ENCODE measurements around the gene HMGCS1. TPM values are rescaled to one million over a fixed set of nuclear protein-coding genes. Genes with fewer than 3 reads are reported as not detected.

The HMGCS1 gene
- total and polyA plus RNA-seq, 2 of the 4 experiments (the other 2 are of a cell fraction): 27.5 to 30.6 TPM

DNA sequence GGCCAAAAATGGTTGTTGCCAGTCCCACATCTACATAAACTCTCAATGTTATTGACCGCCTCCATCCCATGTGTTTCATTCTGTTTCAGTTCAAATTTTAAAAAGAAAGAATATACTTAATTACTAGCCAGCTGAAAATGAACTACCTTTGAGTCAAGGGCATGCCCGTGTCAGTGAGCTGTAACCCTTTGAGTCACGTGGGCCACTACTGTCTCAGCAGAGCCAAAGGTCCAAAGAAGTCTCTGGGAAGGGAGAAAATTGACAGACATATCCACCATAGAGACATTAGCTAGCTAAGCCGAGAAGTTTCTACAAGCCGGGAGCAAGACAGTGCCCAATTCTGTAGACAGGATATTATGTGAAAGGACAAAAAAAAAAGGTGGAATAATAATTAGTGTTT is 61.5 kb downstream of the HMGCS1 start:
- Histone ChIP-seq H3K14ac (replicated peaks; ENCODE audit: low read depth, low read length) (no peak overlapping the region), H3K4me1 (ENCODE audit: control insufficient read depth, insufficient read depth, low read length) (no peaks in the 10 kb centered on the region), H3K23ac (ENCODE audit: low read depth, low read length) (no peak overlapping the region; the same call in 1 of the 2 replicates), H3K4me2 (ENCODE audit: low read depth, low read length) (no peak overlapping the region), H3K36me3 (ENCODE audit: control insufficient read depth, insufficient read depth, low read length) (no peaks in the 10 kb centered on the region), H4K5ac (ENCODE audit: low read depth, low read length) (no peak overlapping the region), H3K4ac (ENCODE audit: low read depth, low read length) (no peak overlapping the region), H3K9me1 (ENCODE audit: insufficient read depth, low read length) (no peaks in the 10 kb centered on the region), H4K91ac (ENCODE audit: insufficient read depth, low read depth, low read length) (no peak overlapping the region), H3K27ac (ENCODE audit: insufficient read depth, low read length) (no peak overlapping the region), H2BK5ac (ENCODE audit: low read depth, low read length, poor library complexity, severe bottlenecking) (no peak overlapping the region), H3K27me3 (ENCODE audit: control insufficient read depth, insufficient read depth, low read length) (peaks cover 2% of the 10 kb centered on the region), H3K56ac (ENCODE audit: extremely low read depth, insufficient read depth, low read length) (no peak overlapping the region), H3K9me3 (ENCODE audit: control insufficient read depth, insufficient read depth, low read length) (no peaks in the 10 kb centered on the region), H4K8ac (ENCODE audit: low read depth in 2 of 2, low read length in 2 of 2) (no peak overlapping the region), H3K9ac (ENCODE audit: low read depth, low read length) (no peak overlapping the region), H2BK120ac (ENCODE audit: low read depth, low read length) (no peak overlapping the region), H3K4me3 (ENCODE audit: insufficient read depth, low read depth, low read length) (no peak overlapping the region), H4K20me1 (ENCODE audit: insufficient read depth, low read length) (no peaks in the 10 kb centered on the region), H2BK15ac (ENCODE audit: low read depth, low read length) (no peak overlapping the region), H2BK20ac (ENCODE audit: low read depth, low read length) (no peak overlapping the region), H2AFZ (replicated peaks; ENCODE audit: low read length, poor library complexity) (no peak overlapping the region), H2AK9ac (replicated peaks; ENCODE audit: low read depth, low read length, poor library complexity) (no peak overlapping the region), H3K18ac (ENCODE audit: low read depth, low read length) (no peak overlapping the region), H2AK5ac (ENCODE audit: low read depth, low read length) (no peak overlapping the region), H3K79me1 (ENCODE audit: low read depth in 1 of 2, low read length in 2 of 2) (no peaks in the 10 kb centered on the region)
- in situ Hi-C loops (cut with MboI; ENCODE audit: low sequenced_read_pairs) (no loop called here), dilution Hi-C loops (cut with HindIII; ENCODE audit: low sequenced_read_pairs, unreplicated experiment) (no loop called here), intact Hi-C loops (cut with micrococcal nuclease) (no loop called here)
- ATAC-seq (ENCODE audit: low read depth) (no peak), DNase-seq (no peak)
- POLR2A ChIA-PET (ENCODE audit: unreplicated experiment): no interaction called here
- TF ChIP-seq SMC3 (IDR thresholded peaks at IDR 0.05; ENCODE audit: low read depth, low read length) (no peak), MAZ (IDR thresholded peaks at IDR 0.05; ENCODE audit: borderline replicate concordance, low read depth, low read length) (no peak)
- BruUV-seq (replicated peaks): no TSS peak
- CTCF ChIA-PET: no interaction called here
- WGBS, 2 experiments (ENCODE audit: extremely low coverage in 2 of 2, insufficient read length in 1 of 2): no CpG with 5 or more reads among the region's 5 CpGs
